ENCODE measurements around the gene FAM114A1. TPM values are rescaled to one million over a fixed set of nuclear protein-coding genes. Genes with fewer than 3 reads are reported as not detected.

The FAM114A1 gene
- polyA plus RNA-seq, 1 donor from 2014 or later: not detected

DNA sequence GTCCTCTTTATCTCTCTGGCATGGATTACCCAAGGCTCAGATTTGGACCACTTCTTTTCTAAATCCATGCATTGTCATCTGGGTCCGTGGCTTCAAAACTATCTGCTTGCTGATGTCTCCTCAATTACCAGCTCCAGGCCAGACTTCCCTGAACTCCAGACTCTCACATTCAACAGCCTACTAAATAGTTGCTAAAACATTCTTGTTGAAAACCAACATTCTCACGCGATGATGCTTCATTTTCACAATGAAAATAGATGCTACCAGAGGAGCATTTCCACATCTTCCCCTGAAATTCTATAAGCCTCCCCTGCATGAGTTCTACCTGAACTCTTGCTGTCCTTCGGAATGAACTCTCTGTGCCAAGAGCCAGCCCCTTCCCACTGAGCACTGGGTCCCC is 5.8 kb upstream of the FAM114A1 start:
- H3K79me2 ChIP-seq (replicated peaks; ENCODE audit: insufficient read depth, low read length): no peaks in the 10 kb centered on the region
- no peak overlapping the region for H3K9ac ChIP-seq (ENCODE audit: low read length)
- H4K20me1 ChIP-seq (ENCODE audit: insufficient read depth): no peaks in the 10 kb centered on the region
- H3K36me3 ChIP-seq (ENCODE audit: insufficient read depth, low read length): no peaks in the 10 kb centered on the region
- no peaks in the 10 kb centered on the region for H3K27me3 ChIP-seq (ENCODE audit: insufficient read depth, low read depth, low read length)
- H3F3A ChIP-seq (ENCODE audit: insufficient read depth, low read length, poor library complexity, severe bottlenecking): no peaks in the 10 kb centered on the region
- no peak overlapping the region for H2AFZ ChIP-seq (ENCODE audit: low read depth, low read length)
- H3K9me3 ChIP-seq (ENCODE audit: low read length): no peaks in the 10 kb centered on the region
- TF ChIP-seq SMC3 (conservative IDR thresholded peaks at IDR 0.05; ENCODE audit: poor library complexity): no peak
- no peak for TF ChIP-seq TAF1 (IDR thresholded peaks at IDR 0.05; ENCODE audit: low read depth)
- TF ChIP-seq EZH2 (IDR thresholded peaks at IDR 0.05; ENCODE audit: borderline replicate concordance, insufficient read depth, low read length, poor library complexity, severe bottlenecking): no peak
- TF ChIP-seq, protein P1, sequence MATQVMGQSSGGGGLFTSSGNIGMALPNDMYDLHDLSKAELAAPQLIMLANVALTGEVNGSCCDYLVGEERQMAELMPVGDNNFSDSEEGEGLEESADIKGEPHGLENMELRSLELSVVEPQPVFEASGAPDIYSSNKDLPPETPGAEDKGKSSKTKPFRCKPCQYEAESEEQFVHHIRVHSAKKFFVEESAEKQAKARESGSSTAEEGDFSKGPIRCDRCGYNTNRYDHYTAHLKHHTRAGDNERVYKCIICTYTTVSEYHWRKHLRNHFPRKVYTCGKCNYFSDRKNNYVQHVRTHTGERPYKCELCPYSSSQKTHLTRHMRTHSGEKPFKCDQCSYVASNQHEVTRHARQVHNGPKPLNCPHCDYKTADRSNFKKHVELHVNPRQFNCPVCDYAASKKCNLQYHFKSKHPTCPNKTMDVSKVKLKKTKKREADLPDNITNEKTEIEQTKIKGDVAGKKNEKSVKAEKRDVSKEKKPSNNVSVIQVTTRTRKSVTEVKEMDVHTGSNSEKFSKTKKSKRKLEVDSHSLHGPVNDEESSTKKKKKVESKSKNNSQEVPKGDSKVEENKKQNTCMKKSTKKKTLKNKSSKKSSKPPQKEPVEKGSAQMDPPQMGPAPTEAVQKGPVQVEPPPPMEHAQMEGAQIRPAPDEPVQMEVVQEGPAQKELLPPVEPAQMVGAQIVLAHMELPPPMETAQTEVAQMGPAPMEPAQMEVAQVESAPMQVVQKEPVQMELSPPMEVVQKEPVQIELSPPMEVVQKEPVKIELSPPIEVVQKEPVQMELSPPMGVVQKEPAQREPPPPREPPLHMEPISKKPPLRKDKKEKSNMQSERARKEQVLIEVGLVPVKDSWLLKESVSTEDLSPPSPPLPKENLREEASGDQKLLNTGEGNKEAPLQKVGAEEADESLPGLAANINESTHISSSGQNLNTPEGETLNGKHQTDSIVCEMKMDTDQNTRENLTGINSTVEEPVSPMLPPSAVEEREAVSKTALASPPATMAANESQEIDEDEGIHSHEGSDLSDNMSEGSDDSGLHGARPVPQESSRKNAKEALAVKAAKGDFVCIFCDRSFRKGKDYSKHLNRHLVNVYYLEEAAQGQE (IDR thresholded peaks at IDR 0.05; ENCODE audit: borderline replicate concordance): no peak
- TF ChIP-seq EP300 (conservative IDR thresholded peaks at IDR 0.05; ENCODE audit: poor library complexity, severe bottlenecking): no peak
- no peak for TF ChIP-seq RAD21 (conservative IDR thresholded peaks at IDR 0.05)
- TF ChIP-seq, protein P2, sequence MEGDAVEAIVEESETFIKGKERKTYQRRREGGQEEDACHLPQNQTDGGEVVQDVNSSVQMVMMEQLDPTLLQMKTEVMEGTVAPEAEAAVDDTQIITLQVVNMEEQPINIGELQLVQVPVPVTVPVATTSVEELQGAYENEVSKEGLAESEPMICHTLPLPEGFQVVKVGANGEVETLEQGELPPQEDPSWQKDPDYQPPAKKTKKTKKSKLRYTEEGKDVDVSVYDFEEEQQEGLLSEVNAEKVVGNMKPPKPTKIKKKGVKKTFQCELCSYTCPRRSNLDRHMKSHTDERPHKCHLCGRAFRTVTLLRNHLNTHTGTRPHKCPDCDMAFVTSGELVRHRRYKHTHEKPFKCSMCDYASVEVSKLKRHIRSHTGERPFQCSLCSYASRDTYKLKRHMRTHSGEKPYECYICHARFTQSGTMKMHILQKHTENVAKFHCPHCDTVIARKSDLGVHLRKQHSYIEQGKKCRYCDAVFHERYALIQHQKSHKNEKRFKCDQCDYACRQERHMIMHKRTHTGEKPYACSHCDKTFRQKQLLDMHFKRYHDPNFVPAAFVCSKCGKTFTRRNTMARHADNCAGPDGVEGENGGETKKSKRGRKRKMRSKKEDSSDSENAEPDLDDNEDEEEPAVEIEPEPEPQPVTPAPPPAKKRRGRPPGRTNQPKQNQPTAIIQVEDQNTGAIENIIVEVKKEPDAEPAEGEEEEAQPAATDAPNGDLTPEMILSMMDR (IDR thresholded peaks at IDR 0.05; ENCODE audit: poor library complexity, severe bottlenecking): no peak
- no peak for TF ChIP-seq MXI1 (conservative IDR thresholded peaks at IDR 0.05; ENCODE audit: poor library complexity, severe bottlenecking)
- TF ChIP-seq POLR2AphosphoS5 (IDR thresholded peaks at IDR 0.05): no peak
- no peak overlapping the region for H3K27ac ChIP-seq (ENCODE audit: low read length)
- H3K4me2 ChIP-seq (ENCODE audit: low read length): no peak overlapping the region
- no peaks in the 10 kb centered on the region for H3K9me2 ChIP-seq (ENCODE audit: insufficient read depth, low read length)
- H3K4me3 ChIP-seq (ENCODE audit: low read length): no peak overlapping the region

DNA sequence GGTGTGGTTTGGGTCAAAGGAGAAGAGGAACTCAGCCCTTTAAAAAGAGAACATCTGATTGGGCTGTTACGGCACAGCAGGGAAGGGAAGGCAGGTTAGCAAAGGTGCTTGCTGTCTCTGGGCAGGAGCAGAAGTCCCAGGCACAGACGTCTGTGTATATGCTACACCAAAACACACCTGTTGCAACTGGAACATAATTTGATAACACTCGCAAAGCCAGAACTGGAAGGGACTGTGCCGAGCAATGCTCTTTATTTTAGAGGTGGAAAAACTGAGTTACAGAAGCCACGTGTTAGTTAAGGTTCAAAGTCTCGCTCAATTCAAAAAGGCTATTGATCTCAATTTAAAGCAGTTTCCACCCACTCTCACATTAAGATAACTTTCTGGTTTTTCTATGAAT is 2.2 kb upstream of the FAM114A1 start:
- Histone ChIP-seq H3K9me3 (ENCODE audit: low read length) (no peaks in the 10 kb centered on the region), H3F3A (ENCODE audit: insufficient read depth, low read length, poor library complexity, severe bottlenecking) (no peaks in the 10 kb centered on the region), H3K4me3 (ENCODE audit: low read length) (no peak overlapping the region), H3K9ac (ENCODE audit: low read length) (no peak overlapping the region), H3K9me2 (ENCODE audit: insufficient read depth, low read length) (no peaks in the 10 kb centered on the region), H3K27ac (ENCODE audit: low read length) (no peak overlapping the region), H2AFZ (ENCODE audit: low read depth, low read length) (no peak overlapping the region), H3K79me2 (replicated peaks; ENCODE audit: insufficient read depth, low read length) (no peaks in the 10 kb centered on the region), H3K4me2 (ENCODE audit: low read length) (no peak overlapping the region), H3K36me3 (ENCODE audit: insufficient read depth, low read length) (no peaks in the 10 kb centered on the region), H4K20me1 (ENCODE audit: insufficient read depth) (no peaks in the 10 kb centered on the region), H3K27me3 (ENCODE audit: insufficient read depth, low read depth, low read length) (peaks cover 22% of the 10 kb centered on the region)
- TF ChIP-seq TAF1 (IDR thresholded peaks at IDR 0.05; ENCODE audit: low read depth): no peak
- no peak for TF ChIP-seq EP300 (conservative IDR thresholded peaks at IDR 0.05; ENCODE audit: poor library complexity, severe bottlenecking)
- no peak for TF ChIP-seq POLR2AphosphoS5 (IDR thresholded peaks at IDR 0.05)
- TF ChIP-seq MXI1 (conservative IDR thresholded peaks at IDR 0.05; ENCODE audit: poor library complexity, severe bottlenecking): no peak
- TF ChIP-seq, protein P2 (IDR thresholded peaks at IDR 0.05; ENCODE audit: poor library complexity, severe bottlenecking): no peak
- TF ChIP-seq, protein P1 (IDR thresholded peaks at IDR 0.05; ENCODE audit: borderline replicate concordance): no peak
- no peak for TF ChIP-seq RAD21 (conservative IDR thresholded peaks at IDR 0.05)
- no peak for TF ChIP-seq EZH2 (IDR thresholded peaks at IDR 0.05; ENCODE audit: borderline replicate concordance, insufficient read depth, low read length, poor library complexity, severe bottlenecking)
- TF ChIP-seq SMC3 (conservative IDR thresholded peaks at IDR 0.05; ENCODE audit: poor library complexity): no peak
